A673 (cell line): Measurements from ENCODE around the gene ALOX12B. TPM values are rescaled to one million over a fixed set of nuclear protein-coding genes. Genes with fewer than 3 reads are reported as not detected.

Experiments
- BruUV-seq: library from RNA; stranded (reverse); fragments of 400-500 nt; replicated peaks from 2 replicates; lab custom pipeline; 2021; lab: Mats Ljungman, UMichigan
- CTCF ChIA-PET: fragments of 300-600 bp; sonication (Branson Sonifier 250); formaldehyde crosslinking; loops from one replicate; lab custom pipeline; 2022; ENCODE audit warnings: antibody characterized with exemption; lab: Charles Lee
- POLR2A ChIA-PET: fragments of 300-600 bp; sonication (Branson Sonifier 250); formaldehyde crosslinking; loops from one replicate; lab custom pipeline; 2022; ENCODE audit warnings: antibody characterized with exemption; ENCODE audit not compliant: low non-redundant PET; lab: Charles Lee
- DNase-seq: peaks from one replicate; pipeline ENCODE4 v3.0.0-alpha.2; 2015; ENCODE audit warnings: low spot score
- H3K27ac ChIP-seq: fragments of 200-600 bp; sonication (generic); 2 replicates; pipeline ENCODE4 v1.5.1; 2016; ENCODE audit warnings: mixed run types, low read depth, mild to moderate bottlenecking, mixed read lengths, antibody characterized with exemption, low read length; ENCODE audit not compliant: poor library complexity, severe bottlenecking
- H3K27me3 ChIP-seq: fragments of 200-600 bp; sonication (generic); replicated peaks from 2 replicates; pipeline ENCODE4 v1.6.1; 2017; ENCODE audit warnings: mixed run types, low read depth, mild to moderate bottlenecking, mixed read lengths, antibody characterized with exemption, low read length; ENCODE audit not compliant: insufficient read depth, poor library complexity
- H3K36me3 ChIP-seq: fragments of 200-600 bp; sonication (generic); 2 replicates; pipeline ENCODE4 v1.6.1; 2016; ENCODE audit warnings: mixed run types, mild to moderate bottlenecking, mixed read lengths, antibody characterized with exemption, low read length; ENCODE audit not compliant: insufficient read depth, poor library complexity, severe bottlenecking
- H3K4me1 ChIP-seq: fragments of 200-600 bp; sonication (generic); 2 replicates; pipeline ENCODE4 v1.6.1; 2017; ENCODE audit warnings: mixed run types, mild to moderate bottlenecking, mixed read lengths, antibody characterized with exemption, low read length; ENCODE audit not compliant: insufficient read depth, poor library complexity, severe bottlenecking
- H3K4me3 ChIP-seq: fragments of 200-600 bp; sonication (generic); 2 replicates; pipeline ENCODE4 v1.5.1; 2016; ENCODE audit warnings: low read depth, mixed run types, mild to moderate bottlenecking, mixed read lengths, low read length; ENCODE audit not compliant: poor library complexity, severe bottlenecking
- H3K9me3 ChIP-seq: fragments of 200-600 bp; sonication (generic); 2 replicates; pipeline ENCODE4 v1.6.1; 2016; ENCODE audit warnings: mixed run types, low read depth, mild to moderate bottlenecking, mixed read lengths, antibody characterized with exemption, low read length; ENCODE audit not compliant: poor library complexity, severe bottlenecking
- EZH2 ChIP-seq: fragments of 200-600 bp; sonication (generic); IDR thresholded peaks from 2 replicates; pipeline ENCODE4 v1.6.1; 2017; ENCODE audit warnings: borderline replicate concordance, low read depth, mild to moderate bottlenecking, mixed read lengths, antibody characterized with exemption, low read length; ENCODE audit not compliant: poor library complexity, severe bottlenecking
- intact Hi-C: fragments of 100-400 bp; cut with micrococcal nuclease; formaldehyde crosslinking; loops from one replicate; pipeline ENCODE4 v1.10.0; 2022; ENCODE audit not compliant: unreplicated experiment
- total RNA-seq: library from RNA; stranded (reverse); gene quantifications from 2 replicates; pipeline ENCODE4 v1.2.3, GENCODE V29; 2021
- TF ChIP-seq, protein P1 (sequence below): fragments of 300-800, 200-600 bp; sonication (generic); conservative IDR thresholded peaks from 2 replicates; pipeline ENCODE4 v1.5.1; 2017; ENCODE audit warnings: low read depth, mild to moderate bottlenecking, antibody characterized with exemption, low read length, moderate library complexity, mixed read lengths

Gene ALOX12B
- total RNA-seq, 1 experiment from 2014 or later = 0.39 TPM

DNA sequence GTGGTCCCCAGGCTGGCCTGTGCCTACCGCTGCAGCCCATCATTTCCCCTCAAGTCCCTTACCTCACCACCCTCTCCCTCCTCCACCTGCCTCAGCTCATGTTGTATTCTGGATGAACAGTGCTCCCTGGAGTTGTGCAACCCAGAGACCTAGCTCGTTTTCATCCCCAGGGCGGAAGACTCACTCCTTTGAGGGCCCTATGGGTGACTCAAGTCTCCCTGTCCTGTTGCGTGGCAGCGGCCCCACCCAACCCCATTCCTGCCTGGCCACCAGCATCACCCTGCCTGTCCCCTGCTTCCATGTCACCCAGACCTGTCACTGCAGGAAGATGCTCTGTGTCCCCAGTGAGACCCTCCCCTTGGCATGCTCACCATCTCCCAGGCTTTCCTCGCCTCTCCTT lies 3.3 kb downstream of the ALOX12B start:
- Histone ChIP-seq H3K9me3 (no peaks in the 10 kb centered on the region), H3K27me3 (peaks cover 13% of the 10 kb centered on the region), H3K4me3 (no peak overlapping the region), H3K27ac (no peak overlapping the region), H3K4me1 (no peaks in the 10 kb centered on the region), H3K36me3 (no peaks in the 10 kb centered on the region)
- POLR2A ChIA-PET = no interaction called here
- TF ChIP-seq, protein P1, sequence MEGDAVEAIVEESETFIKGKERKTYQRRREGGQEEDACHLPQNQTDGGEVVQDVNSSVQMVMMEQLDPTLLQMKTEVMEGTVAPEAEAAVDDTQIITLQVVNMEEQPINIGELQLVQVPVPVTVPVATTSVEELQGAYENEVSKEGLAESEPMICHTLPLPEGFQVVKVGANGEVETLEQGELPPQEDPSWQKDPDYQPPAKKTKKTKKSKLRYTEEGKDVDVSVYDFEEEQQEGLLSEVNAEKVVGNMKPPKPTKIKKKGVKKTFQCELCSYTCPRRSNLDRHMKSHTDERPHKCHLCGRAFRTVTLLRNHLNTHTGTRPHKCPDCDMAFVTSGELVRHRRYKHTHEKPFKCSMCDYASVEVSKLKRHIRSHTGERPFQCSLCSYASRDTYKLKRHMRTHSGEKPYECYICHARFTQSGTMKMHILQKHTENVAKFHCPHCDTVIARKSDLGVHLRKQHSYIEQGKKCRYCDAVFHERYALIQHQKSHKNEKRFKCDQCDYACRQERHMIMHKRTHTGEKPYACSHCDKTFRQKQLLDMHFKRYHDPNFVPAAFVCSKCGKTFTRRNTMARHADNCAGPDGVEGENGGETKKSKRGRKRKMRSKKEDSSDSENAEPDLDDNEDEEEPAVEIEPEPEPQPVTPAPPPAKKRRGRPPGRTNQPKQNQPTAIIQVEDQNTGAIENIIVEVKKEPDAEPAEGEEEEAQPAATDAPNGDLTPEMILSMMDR = no peak
- no peak for TF ChIP-seq EZH2
- BruUV-seq = no TSS peak
- intact Hi-C loops = loop anchor here (5.0 kb wide), 2 partner anchors 33 to 218 kb away; partner anchors contain the start of gene ALOXE3
- CTCF ChIA-PET = interaction anchor here (1.0 kb wide), 1 partner anchor 10 kb away, joined by 3 read pairs; no protein-coding TSS in a partner anchor
- DNase-seq = no peak

DNA sequence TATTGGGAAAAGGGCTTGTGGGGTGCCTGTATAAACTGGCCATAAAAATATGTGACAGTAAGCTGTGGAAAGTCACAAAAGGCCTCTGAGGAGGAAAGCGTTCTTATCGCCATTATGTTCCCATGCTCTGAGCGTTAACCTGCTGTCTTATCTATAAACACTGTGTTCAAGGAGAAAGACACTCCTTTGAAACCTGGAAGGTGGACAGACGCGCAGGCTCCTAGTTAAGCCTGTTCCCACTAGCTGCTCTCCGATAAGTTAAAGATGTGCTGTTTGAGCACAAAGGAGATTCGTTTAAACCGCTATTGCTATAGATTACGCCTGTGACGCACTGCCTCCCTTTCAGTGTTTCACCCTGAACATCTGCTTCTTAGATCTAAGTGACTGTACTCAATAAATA lies 5.2 kb downstream of the ALOX12B start:
- DNase-seq = no peak
- TF ChIP-seq EZH2 = no peak
- TF ChIP-seq, protein P1 = no peak
- Histone ChIP-seq H3K4me3 (no peak overlapping the region), H3K27ac (no peak overlapping the region), H3K4me1 (no peaks in the 10 kb centered on the region), H3K9me3 (no peaks in the 10 kb centered on the region), H3K36me3 (no peaks in the 10 kb centered on the region), H3K27me3 (peaks cover 6% of the 10 kb centered on the region)
- no TSS peak for BruUV-seq
- intact Hi-C loops = loop anchor here (5.0 kb wide), 2 partner anchors 35 to 220 kb away; partner anchors contain the start of gene ALOXE3
- CTCF ChIA-PET = no interaction called here
- POLR2A ChIA-PET = no interaction called here

DNA sequence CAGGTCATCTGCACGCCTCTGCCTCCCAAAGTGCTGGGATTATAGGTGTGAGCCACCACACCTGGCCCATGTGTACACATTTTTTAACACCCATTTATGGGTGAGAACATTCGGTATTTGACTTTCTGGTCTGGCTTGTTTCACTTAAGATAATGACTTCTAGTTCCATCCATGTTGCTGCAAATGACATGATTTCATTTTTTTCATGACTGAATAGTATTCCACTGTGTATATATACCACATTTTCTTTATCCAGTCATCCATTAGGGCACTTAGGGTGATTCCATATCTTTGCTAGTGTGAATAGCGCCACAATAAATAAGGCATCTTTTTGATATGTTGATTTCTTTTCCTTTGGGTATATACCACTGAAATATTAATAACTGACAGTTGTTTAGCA lies 5.6 kb downstream of the ALOX12B start:
- no peak overlapping the region for H3K4me3 ChIP-seq
- H3K9me3 ChIP-seq = no peaks in the 10 kb centered on the region
- TF ChIP-seq, protein P1 = no peak
- no peak for TF ChIP-seq EZH2
- H3K27ac ChIP-seq = no peak overlapping the region
- intact Hi-C loops = loop anchor here (5.0 kb wide), 2 partner anchors 35 to 220 kb away; partner anchors contain the start of gene ALOXE3
- CTCF ChIA-PET = no interaction called here
- DNase-seq = no peak
- BruUV-seq = no TSS peak
- H3K36me3 ChIP-seq = no peaks in the 10 kb centered on the region
- POLR2A ChIA-PET = no interaction called here
- H3K27me3 ChIP-seq = peaks cover 6% of the 10 kb centered on the region
- no peaks in the 10 kb centered on the region for H3K4me1 ChIP-seq
